Hematopoietic multipotent progenitor cell treated with erythropoietin and hydrocortisone succinate and interleukin-3 and kit ligand, for 17 days (in vitro differentiated cells): Measurements from ENCODE around the gene NAT14.
A peak's percentile ranks its signal among the peaks of the same experiment; 100 is the strongest.

Source experiments
- DNase-seq: peaks from one replicate; pipeline ENCODE4 v3.0.0-alpha.2; 2015; ENCODE audit warnings: low spot score

The NAT14 gene

GRCh38 chr19:55471266-55471665, 13.7 kb upstream of the NAT14 start:
- no peak for DNase-seq

- DNase-seq = no peak
Observed at GRCh38 chr19:55472463-55472862, 12.5 kb upstream of the NAT14 start.

DNA sequence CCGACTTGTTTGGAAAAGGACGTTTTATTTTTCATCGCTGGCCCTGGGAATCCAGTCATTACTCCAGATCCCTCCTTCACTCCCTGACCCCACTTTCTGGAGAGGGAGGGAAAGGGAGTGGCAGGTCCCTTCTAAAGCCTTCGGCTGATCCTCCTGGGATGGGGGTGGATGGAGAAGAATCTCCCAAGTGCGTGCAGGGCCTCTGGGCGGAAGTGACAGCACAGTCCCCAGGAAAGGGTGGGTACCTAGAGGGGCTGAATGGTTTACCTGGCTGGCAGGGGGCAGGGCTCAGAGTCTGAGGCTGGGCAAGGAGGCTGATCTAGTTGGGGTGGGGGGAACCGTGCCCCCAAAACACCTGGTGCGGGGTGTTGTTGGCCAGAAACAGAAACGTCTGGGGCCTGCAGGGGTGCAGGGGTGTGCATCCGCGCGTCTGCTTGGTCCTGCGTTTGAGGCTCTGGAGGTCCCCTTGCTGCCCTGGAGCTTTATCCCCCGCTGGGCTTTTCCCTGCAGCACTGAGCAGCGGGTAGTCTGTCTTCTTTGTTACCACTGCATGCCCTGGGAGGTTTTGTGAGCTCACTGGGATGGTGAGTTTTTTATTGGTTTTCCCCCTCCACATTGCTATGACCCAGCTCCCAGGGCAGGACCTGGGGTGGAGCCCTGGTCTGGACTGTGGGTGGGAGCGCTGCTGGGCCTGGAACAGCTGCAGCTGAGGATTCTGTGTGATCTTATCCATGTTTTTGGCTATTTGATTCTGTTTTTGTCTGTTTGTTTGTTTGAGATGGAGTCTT, 11.6 kb upstream of the NAT14 start:
- no peak for DNase-seq

- DNase-seq = no peak
Observed at GRCh38 chr19:55474269-55475265, 10.4 kb upstream of the NAT14 start.

DNA sequence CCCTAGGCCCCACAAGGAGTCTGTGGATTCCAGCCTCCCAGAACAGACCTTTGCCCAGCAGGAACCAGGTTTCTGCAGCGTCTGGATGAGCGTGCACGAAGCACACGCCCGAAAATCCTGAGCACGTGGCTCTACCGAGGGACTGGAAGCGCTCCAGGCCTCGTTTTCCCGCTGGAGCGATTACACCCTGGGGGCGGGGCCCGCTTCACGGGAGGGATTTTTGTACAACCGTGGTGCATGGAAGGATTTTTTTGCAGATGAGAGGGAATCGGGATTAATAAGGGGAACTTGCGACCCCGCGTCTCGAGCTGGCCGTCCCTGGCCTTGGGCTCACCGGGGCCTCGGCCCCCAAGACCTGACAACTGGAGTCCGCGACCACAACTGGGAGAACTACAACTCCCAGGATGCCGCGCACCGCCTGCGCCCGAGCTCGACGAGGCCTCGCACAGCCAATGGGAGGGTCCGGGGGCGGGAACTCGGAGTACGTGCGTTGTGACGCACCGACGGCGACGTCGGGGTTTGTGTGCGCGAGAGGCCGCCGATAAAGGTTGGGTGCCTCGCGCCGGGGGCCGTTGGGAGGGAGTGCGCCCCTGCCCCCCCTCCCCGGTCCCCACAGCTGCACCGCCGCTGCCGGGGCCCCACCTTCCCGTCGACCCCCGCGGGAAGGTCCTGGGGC, 8.8 kb upstream of the NAT14 start, which contains the start of gene ZNF628:
Gene ZNF628 (plus strand): TSS at position 518 of the 676 bp plus-strand sequence. CDS start 3,294 bp downstream, outside the sequence.
- DNase-seq = peak; percentile 97

- no peak for DNase-seq
Observed at GRCh38 chr19:55477905-55478304, 7.1 kb upstream of the NAT14 start.

- no peak for DNase-seq
Observed at GRCh38 chr19:55478364-55478763, 6.6 kb upstream of the NAT14 start.

- no peak for DNase-seq
Observed at GRCh38 chr19:55479045-55479444, 5.9 kb upstream of the NAT14 start.

DNA sequence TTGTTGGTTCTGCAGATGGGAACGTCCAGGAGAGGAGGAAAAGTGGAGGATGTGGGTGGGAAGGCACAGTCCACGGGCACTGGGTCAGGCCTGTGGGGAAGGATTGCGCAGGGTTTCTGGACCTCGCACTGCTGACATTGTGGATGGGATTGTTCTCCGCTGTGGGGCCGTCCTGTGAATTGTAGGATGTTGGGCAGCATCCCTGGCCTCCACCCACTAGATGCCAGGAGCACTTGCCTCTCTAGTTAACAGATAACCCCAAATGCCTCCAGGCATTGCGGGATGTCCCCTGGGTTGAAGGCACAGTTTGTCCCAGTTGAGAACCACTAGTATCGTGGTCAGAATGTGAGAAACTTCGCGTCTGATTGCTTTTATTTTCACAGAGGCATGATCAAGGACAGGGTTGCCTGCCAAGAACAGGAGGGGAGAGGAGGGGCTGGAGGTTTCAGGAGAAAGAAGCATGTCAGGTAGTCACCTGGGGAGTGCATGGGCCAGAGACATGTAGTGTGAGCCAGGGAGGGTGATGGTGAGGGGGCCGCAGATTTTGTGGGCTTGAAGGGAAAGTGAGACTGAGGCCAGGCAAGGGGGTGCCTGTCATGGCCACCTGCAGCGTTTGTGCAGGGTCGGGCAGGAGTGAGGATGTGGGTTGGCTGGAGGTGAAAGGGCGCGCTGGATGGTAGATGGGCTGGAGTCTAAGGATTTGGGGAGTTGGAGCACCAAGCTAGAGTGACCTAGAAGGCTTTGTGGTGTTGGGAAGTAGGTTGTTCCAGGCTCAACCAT, 5.3 kb upstream of the NAT14 start:
- no peak for DNase-seq

DNA sequence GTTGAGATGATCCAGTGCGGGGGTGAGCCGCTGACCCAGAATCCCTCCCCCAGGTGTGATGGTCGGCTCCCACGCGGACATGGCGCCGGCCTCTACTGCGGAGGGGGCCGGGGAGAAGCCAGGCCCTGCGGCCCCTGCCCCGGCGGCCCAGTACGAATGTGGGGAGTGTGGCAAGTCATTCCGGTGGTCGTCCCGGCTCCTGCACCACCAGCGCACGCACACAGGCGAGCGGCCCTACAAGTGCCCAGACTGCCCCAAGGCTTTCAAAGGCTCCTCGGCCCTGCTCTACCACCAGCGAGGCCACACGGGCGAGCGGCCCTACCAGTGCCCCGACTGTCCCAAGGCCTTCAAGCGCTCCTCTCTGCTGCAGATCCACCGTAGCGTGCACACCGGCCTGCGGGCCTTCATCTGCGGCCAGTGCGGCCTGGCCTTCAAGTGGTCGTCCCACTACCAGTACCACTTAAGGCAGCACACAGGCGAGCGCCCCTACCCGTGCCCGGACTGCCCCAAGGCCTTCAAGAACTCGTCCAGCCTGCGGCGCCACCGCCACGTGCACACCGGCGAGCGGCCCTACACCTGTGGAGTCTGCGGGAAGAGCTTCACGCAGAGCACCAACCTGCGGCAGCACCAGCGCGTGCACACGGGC, 3.7 kb upstream of the NAT14 start:
- DNase-seq = no peak

GRCh38 chr19:55481794-55482155, 3.2 kb upstream of the NAT14 start:
- no peak for DNase-seq

- DNase-seq = no peak
Observed at GRCh38 chr19:55482156-55482961, 2.6 kb upstream of the NAT14 start.

DNA sequence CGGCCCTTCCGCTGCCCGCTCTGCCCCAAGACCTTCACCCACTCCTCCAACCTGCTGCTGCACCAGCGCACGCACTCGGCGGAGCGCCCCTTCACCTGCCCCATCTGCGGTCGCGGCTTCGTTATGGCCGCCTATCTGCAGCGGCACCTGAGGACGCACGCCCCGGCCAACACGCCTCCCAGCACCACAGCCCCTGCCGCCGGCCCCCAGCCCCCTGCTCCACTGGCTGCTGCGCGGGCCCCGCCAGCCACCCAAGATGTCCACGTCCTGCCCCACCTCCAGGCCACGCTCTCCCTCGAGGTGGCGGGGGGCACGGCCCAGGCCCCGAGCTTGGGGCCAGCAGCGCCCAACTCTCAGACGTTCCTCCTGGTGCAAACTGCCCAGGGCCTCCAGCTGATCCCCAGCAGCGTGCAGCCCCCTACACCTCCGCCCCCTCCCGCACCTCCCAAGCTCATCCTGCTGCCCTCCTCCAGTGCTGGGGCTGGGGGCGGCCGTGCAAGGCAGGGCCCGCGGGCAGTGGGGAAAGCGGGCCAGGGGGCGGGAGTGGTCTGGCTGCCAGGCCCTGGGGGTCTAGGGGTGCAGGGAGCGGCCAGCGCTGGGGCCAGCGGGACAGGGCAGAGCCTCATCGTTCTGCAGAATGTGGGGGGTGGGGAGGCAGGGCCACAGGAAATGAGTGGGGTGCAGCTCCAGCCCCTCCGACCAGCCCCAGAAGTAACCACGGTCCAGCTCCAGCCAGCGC, 1.9 kb upstream of the NAT14 start:
- DNase-seq = no peak

DNA sequence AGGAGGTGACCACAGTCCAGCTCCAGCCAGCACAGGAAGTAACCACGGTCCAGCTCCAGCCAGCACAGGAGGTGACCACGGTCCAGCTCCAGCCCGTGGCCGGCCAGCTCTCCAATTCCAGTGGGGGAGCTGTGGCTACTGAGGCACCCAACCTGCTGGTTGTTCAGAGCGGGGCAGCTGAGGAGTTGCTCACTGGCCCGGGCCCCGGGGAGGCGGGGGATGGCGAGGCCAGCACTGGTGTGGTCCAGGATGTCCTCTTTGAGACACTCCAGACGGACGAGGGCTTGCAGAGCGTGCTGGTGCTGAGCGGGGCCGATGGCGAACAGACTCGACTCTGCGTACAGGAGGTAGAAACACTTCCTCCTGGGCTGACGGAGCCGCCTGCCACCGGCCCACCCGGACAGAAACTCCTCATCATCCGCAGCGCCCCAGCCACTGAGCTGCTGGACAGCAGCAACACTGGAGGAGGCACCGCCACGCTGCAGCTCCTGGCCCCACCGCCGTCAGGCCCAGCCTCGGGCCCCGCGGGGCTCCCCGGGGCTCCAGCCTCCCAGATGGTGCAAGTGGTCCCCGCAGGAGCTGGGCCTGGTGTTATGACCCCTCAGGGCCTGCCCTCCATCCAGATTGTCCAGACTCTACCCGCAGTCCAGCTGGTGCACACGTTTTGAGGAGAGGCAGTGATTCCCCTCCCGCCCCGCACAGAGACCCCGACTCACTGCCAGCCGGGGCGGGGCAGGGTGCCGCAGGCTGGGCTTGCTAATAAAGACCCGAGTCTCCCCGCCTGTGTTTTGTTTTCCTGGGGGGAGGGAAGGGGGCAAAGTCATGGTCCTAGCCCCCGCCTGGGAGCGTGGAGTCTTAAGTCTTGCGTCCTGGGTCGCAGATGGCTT, 1.0 kb upstream of the NAT14 start:
- DNase-seq = no peak

- DNase-seq = no peak
Observed at GRCh38 chr19:55485439-55486011, 537 bp downstream of the NAT14 start.

- no peak for DNase-seq
Observed at GRCh38 chr19:55486043-55486970, 1.3 kb downstream of the NAT14 start.
